Neural progenitor cell (in vitro differentiated cells): Measurements from ENCODE around the gene ZNF599.

Experiments
- CTCF ChIP-seq: fragments of 200-600 bp; sonication (generic); IDR thresholded peaks from 2 replicates; pipeline ENCODE4 v1.5.1; 2017; ENCODE audit warnings: antibody characterized with exemption, mild to moderate bottlenecking
- EZH2 ChIP-seq: fragments of 200-600 bp; sonication (generic); IDR thresholded peaks from 2 replicates; pipeline ENCODE4 v1.6.1; 2017; ENCODE audit warnings: antibody characterized with exemption, mild to moderate bottlenecking, moderate library complexity

- TF ChIP-seq CTCF = no peak
- TF ChIP-seq EZH2 = no peak
Observed at GRCh38 chr19:34793565-34793964, 20.6 kb upstream of the ZNF599 start.
